HCT116 (cell line): ENCODE measurements around the gene EMP2. TPM values are rescaled to one million over a fixed set of nuclear protein-coding genes. Genes with fewer than 3 reads are reported as not detected.

Experiments used
- ATAC-seq: fragments of 200-7000 bp; cut with Tn5 transposase; 2 replicates; pipeline ENCODE4 v1.9.1; 2020; ENCODE audit warnings: mild to moderate bottlenecking, moderate library complexity
- BruUV-seq: library from RNA; stranded (reverse); fragments of 400-500 nt; replicated peaks from 2 replicates; lab custom pipeline; 2021; lab: Mats Ljungman, UMichigan
- CTCF ChIA-PET: fragments of 300-600 bp; sonication (Branson Sonifier 250); formaldehyde crosslinking; loops from one replicate; lab custom pipeline; 2021; ENCODE audit warnings: antibody characterized with exemption; lab: Charles Lee
- POLR2A ChIA-PET: fragments of 300-600, 350-600 bp; sonication (Branson Sonifier 250); formaldehyde crosslinking; loops from one replicate; lab custom pipeline; 2021; ENCODE audit warnings: antibody characterized with exemption; lab: Charles Lee
- RAD21 ChIA-PET, 2 experiments: fragments of 300-600 bp; sonication (Branson Sonifier 250); formaldehyde crosslinking; loops; one replicate each; lab custom pipeline; 2023; ENCODE audit warnings: low total read pairs in 2 of 2; ENCODE audit not compliant: uncharacterized antibody in 2 of 2, unreplicated experiment in 2 of 2, low non-redundant PET in 1 of 2; lab: Charles Lee
- DNase-seq: peaks from one replicate; pipeline ENCODE4 v3.0.0-alpha.2; 2010; ENCODE audit warnings: low read depth, low spot score
- H2AFZ ChIP-seq: fragments of 200-600 bp; shearing (Covaris generic), sonication (generic); 2 replicates; pipeline ENCODE4 v1.6.1; 2017; ENCODE audit warnings: low read depth, mixed run types, mixed read lengths, antibody characterized with exemption, low read length; ENCODE audit not compliant: poor library complexity, severe bottlenecking
- H3K27ac ChIP-seq: 2 replicates; pipeline ENCODE4 v1.5.1; 2012; ENCODE audit warnings: low read depth, low read length
- H3K27me3 ChIP-seq: fragments of 200-600 bp; sonication (generic); 2 replicates; pipeline ENCODE4 v1.6.1; 2016; ENCODE audit warnings: mixed run types, low read length, mixed read lengths; ENCODE audit not compliant: insufficient read depth
- H3K36me3 ChIP-seq, 2 experiments: fragments of 200-500 bp in 1 of 2; fragments of 200-600 bp in 1 of 2; sonication (Bioruptor generic) in 1 of 2; sonication (generic) in 1 of 2; 2 replicates each; pipeline versions ENCODE4 v1.5.1 to v1.6.1; 2014 to 2016; ENCODE audit warnings: low read length in 2 of 2, inconsistent platforms in 1 of 2, mixed read lengths in 1 of 2, mixed run types in 1 of 2; ENCODE audit not compliant: insufficient read depth in 2 of 2, control insufficient read depth in 1 of 2
- H3K4me1 ChIP-seq, 2 experiments: fragments of 200-600 bp in 1 of 2; sonication (generic) in 1 of 2; 2 replicates each; pipeline versions ENCODE4 v1.5.1 to v1.6.1; 2012 to 2017; ENCODE audit warnings: low read length in 2 of 2, inconsistent platforms in 1 of 2, mild to moderate bottlenecking in 1 of 2, mixed read lengths in 1 of 2, mixed run types in 1 of 2, moderate library complexity in 1 of 2; ENCODE audit not compliant: insufficient read depth in 2 of 2, control insufficient read depth in 1 of 2
- H3K4me2 ChIP-seq: fragments of 200-600 bp; sonication (generic); 2 replicates; pipeline ENCODE4 v1.6.1; 2017; ENCODE audit warnings: mixed run types, low read length, mixed read lengths
- H3K4me3 ChIP-seq, 2 experiments: fragments of 200-600 bp in 1 of 2; sonication (generic) in 1 of 2; replicated peaks in 1 of 2; 2 replicates each; pipeline ENCODE4 v1.5.1; 2011 to 2016; ENCODE audit warnings: low read length in 2 of 2, control low read depth in 1 of 2, low read depth in 1 of 2, mild to moderate bottlenecking in 1 of 2, mixed read lengths in 1 of 2, mixed run types in 1 of 2
- H3K79me2 ChIP-seq: fragments of 200-600 bp; sonication (generic); 2 replicates; pipeline ENCODE4 v1.6.1; 2017; ENCODE audit warnings: mild to moderate bottlenecking, mixed run types, low read length, moderate library complexity, mixed read lengths; ENCODE audit not compliant: insufficient read depth
- H3K9ac ChIP-seq: fragments of 200-600 bp; sonication (generic); 2 replicates; pipeline ENCODE4 v1.6.1; 2016; ENCODE audit warnings: low read length, mixed read lengths
- H3K9me2 ChIP-seq: fragments of 200-600 bp; sonication (generic), shearing (Covaris generic); 2 replicates; pipeline ENCODE4 v1.6.1; 2017; ENCODE audit warnings: mixed run types, mild to moderate bottlenecking, moderate library complexity; ENCODE audit not compliant: insufficient read depth
- H3K9me3 ChIP-seq, 2 experiments: fragments of 200-500 bp in 1 of 2; fragments of 200-600 bp in 1 of 2; sonication (Bioruptor generic) in 1 of 2; sonication (generic) in 1 of 2; 2 replicates each; pipeline ENCODE4 v1.6.1; 2014 to 2017; ENCODE audit warnings: low read length in 2 of 2, mixed read lengths in 2 of 2, inconsistent platforms in 1 of 2, low read depth in 1 of 2, mild to moderate bottlenecking in 1 of 2, mixed run types in 1 of 2, moderate library complexity in 1 of 2; ENCODE audit not compliant: control insufficient read depth in 1 of 2, insufficient read depth in 1 of 2
- H4K20me1 ChIP-seq: fragments of 200-600 bp; sonication (generic), shearing (Covaris generic); 2 replicates; pipeline ENCODE4 v1.6.1; 2017; ENCODE audit warnings: mixed run types, mild to moderate bottlenecking, moderate library complexity; ENCODE audit not compliant: insufficient read depth
- CEBPB ChIP-seq: IDR thresholded peaks from 2 replicates; pipeline ENCODE4 v1.6.1; 2012; ENCODE audit warnings: low read depth
- EGR1 ChIP-seq: IDR thresholded peaks from 2 replicates; pipeline ENCODE4 v1.6.1; 2012; ENCODE audit warnings: low read depth
- EZH2phosphoT487 ChIP-seq: fragments of 200-600 bp; IDR thresholded peaks from 2 replicates; pipeline ENCODE4 v1.6.1; 2018; ENCODE audit warnings: antibody characterized with exemption, borderline replicate concordance
- JUND ChIP-seq: IDR thresholded peaks from 2 replicates; pipeline ENCODE4 v1.6.1; 2012
- RAD21 ChIP-seq: IDR thresholded peaks from 2 replicates; pipeline ENCODE4 v1.6.1; 2012; ENCODE audit warnings: low read depth, mild to moderate bottlenecking
- SP1 ChIP-seq: IDR thresholded peaks from 2 replicates; pipeline ENCODE4 v1.6.1; 2012; ENCODE audit warnings: low read depth
- SRF ChIP-seq: IDR thresholded peaks from 2 replicates; pipeline ENCODE4 v1.6.1; 2012; ENCODE audit warnings: low read depth
- YY1 ChIP-seq: IDR thresholded peaks from 2 replicates; pipeline ENCODE4 v1.6.1; 2011; ENCODE audit warnings: low read length, low read depth, moderate library complexity, mild to moderate bottlenecking; ENCODE audit not compliant: insufficient replicate concordance; ENCODE audit errors: extremely low read depth
- ZFX ChIP-seq: fragments of 450-650 bp; IDR thresholded peaks from 2 replicates; pipeline ENCODE4 v1.6.1; 2017
- ZNF274 ChIP-seq: fragments of 200-500 bp; sonication (Bioruptor generic); IDR thresholded peaks from 2 replicates; pipeline ENCODE4 v1.6.1; 2014; ENCODE audit warnings: mild to moderate bottlenecking, low read depth, low read length, inconsistent platforms
- intact Hi-C: fragments of 100-400 bp; cut with micrococcal nuclease; formaldehyde crosslinking; loops from 2 replicates; pipeline ENCODE4 v1.10.0; 2022
- total RNA-seq: library from RNA; stranded (reverse); gene quantifications from one replicate; pipeline ENCODE4 v1.2.1, GENCODE V29; 2021; ENCODE audit not compliant: unreplicated experiment
- TF ChIP-seq, protein P1 (sequence below): IDR thresholded peaks from 2 replicates; pipeline ENCODE4 v1.6.1; 2012
- TF ChIP-seq, protein P2 (sequence below): IDR thresholded peaks from 2 replicates; pipeline ENCODE4 v1.6.1; 2012; ENCODE audit warnings: low read depth

EMP2 gene
- total RNA-seq, 1 experiment from 2014 or later = 32.6 TPM

GRCh38 chr16:10497132-10498101, 83.0 kb downstream of the EMP2 start:
- no peaks in the 10 kb centered on the region for H3K79me2 ChIP-seq
- H3K27me3 ChIP-seq = no peaks in the 10 kb centered on the region
- intact Hi-C loops = no loop called here
- no peaks in the 10 kb centered on the region for H3K36me3 ChIP-seq
- DNase-seq (no peak), ATAC-seq (no peak)
- CTCF ChIA-PET = no interaction called here
- POLR2A ChIA-PET = no interaction called here
- TF ChIP-seq ZNF274 (no peak), EGR1 (no peak), RAD21 (no peak), CEBPB (no peak), SP1 (no peak), JUND (no peak), ZFX (no peak), EZH2phosphoT487 (no peak), YY1 (no peak), SRF (no peak)
- TF ChIP-seq, protein P1, sequence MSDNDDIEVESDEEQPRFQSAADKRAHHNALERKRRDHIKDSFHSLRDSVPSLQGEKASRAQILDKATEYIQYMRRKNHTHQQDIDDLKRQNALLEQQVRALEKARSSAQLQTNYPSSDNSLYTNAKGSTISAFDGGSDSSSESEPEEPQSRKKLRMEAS = no peak
- TF ChIP-seq, protein P2, sequence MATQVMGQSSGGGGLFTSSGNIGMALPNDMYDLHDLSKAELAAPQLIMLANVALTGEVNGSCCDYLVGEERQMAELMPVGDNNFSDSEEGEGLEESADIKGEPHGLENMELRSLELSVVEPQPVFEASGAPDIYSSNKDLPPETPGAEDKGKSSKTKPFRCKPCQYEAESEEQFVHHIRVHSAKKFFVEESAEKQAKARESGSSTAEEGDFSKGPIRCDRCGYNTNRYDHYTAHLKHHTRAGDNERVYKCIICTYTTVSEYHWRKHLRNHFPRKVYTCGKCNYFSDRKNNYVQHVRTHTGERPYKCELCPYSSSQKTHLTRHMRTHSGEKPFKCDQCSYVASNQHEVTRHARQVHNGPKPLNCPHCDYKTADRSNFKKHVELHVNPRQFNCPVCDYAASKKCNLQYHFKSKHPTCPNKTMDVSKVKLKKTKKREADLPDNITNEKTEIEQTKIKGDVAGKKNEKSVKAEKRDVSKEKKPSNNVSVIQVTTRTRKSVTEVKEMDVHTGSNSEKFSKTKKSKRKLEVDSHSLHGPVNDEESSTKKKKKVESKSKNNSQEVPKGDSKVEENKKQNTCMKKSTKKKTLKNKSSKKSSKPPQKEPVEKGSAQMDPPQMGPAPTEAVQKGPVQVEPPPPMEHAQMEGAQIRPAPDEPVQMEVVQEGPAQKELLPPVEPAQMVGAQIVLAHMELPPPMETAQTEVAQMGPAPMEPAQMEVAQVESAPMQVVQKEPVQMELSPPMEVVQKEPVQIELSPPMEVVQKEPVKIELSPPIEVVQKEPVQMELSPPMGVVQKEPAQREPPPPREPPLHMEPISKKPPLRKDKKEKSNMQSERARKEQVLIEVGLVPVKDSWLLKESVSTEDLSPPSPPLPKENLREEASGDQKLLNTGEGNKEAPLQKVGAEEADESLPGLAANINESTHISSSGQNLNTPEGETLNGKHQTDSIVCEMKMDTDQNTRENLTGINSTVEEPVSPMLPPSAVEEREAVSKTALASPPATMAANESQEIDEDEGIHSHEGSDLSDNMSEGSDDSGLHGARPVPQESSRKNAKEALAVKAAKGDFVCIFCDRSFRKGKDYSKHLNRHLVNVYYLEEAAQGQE = no peak
- no peak overlapping the region for H3K4me2 ChIP-seq
- no peak overlapping the region for H3K27ac ChIP-seq
- H3K9ac ChIP-seq = no peak overlapping the region
- no TSS peak for BruUV-seq
- peaks cover 4 to 5% of the 10 kb centered on the region in 2 experiments; a peak in 1 of 4 replicates for H3K9me3 ChIP-seq
- H3K4me3 ChIP-seq = no peak overlapping the region
- no peaks in the 10 kb centered on the region for H4K20me1 ChIP-seq
- peaks cover 5 to 11% of the 10 kb centered on the region in 2 experiments; a peak in 3 of 4 replicates for H3K4me1 ChIP-seq
- RAD21 ChIA-PET = no interaction called here
- no peaks in the 10 kb centered on the region for H3K9me2 ChIP-seq
- H2AFZ ChIP-seq = no peak overlapping the region
